ENCODE measurements around the gene TMTC1. TPM values are rescaled to one million over a fixed set of nuclear protein-coding genes. Genes with fewer than 3 reads are reported as not detected.

The TMTC1 gene
- total and polyA plus RNA-seq, 2 of the 8 experiments (the other 6 are each of a cell fraction or from before 2014, with no cell fraction given) = 15.4 to 20.8 TPM

DNA sequence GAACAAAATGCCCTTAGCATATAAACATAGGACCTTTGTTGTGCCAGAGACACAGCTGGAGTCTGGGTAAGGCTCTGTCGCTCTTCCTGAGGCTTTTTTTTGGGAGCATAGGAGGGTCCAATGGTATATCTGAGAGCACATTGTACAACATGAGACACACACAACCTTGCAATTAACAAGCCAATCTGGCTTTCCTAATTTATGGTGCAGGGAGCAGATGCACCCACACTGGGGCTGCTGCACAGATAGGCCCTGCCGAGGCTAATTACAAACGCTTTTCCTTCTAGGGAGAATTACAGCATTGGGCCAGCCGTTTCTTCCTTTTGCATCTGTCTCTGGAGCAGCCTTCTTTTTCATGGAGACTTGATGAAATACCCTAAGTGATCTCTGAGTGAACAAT lies 211.3 kb downstream of the TMTC1 start:
- no peak overlapping the region for H3K23ac ChIP-seq (ENCODE audit: insufficient read length)
- H2AK5ac ChIP-seq (ENCODE audit: low read depth, low read length) = no peak overlapping the region
- H3K14ac ChIP-seq (ENCODE audit: insufficient read length) = no peak overlapping the region
- no peak overlapping the region for H4K8ac ChIP-seq (ENCODE audit: extremely low read depth, insufficient read depth, low read length)
- no peak overlapping the region for H3K56ac ChIP-seq (replicated peaks; ENCODE audit: insufficient read length, low read depth, low read length)
- H3K4me1 ChIP-seq (replicated peaks in 1 of 4; ENCODE audit: control insufficient read depth in 3 of 4, insufficient read depth in 4 of 4, low read length in 3 of 4) = no peaks in the 10 kb centered on the region
- H3K4me3 ChIP-seq (ENCODE audit: extremely low read depth in 1 of 4, insufficient read depth in 2 of 4, low read depth in 3 of 4, low read length in 4 of 4) = no peak overlapping the region
- H3K4ac ChIP-seq (replicated peaks; ENCODE audit: insufficient read length, low read depth, low read length) = no peak overlapping the region
- no peaks in the 10 kb centered on the region for H4K20me1 ChIP-seq (replicated peaks in 1 of 2; ENCODE audit: control insufficient read depth in 1 of 2, insufficient read depth in 2 of 2, low read length in 2 of 2)
- ChIA-PET POLR2A (ENCODE audit: partially characterized antibody) (no interaction called here), CTCF (ENCODE audit: partially characterized antibody) (interaction anchor here (1.0 kb wide), 1 partner anchor 9 kb away, joined by 3 read pairs; no protein-coding TSS in a partner anchor)
- 94% methylated on average over 4 of the region's 4 CpGs; no CpG with 5 or more reads in 1 of the 2 experiments for WGBS, 2 experiments (ENCODE audit: extremely low coverage in 1 of 2, insufficient coverage in 1 of 2, insufficient read length in 1 of 2, insufficient replicate concordance in 2 of 2, low coverage in 1 of 2, low lambda C conversion rate in 2 of 2, missing lambda C conversion rate in 1 of 2)
- H3K9ac ChIP-seq (replicated peaks in 1 of 4; ENCODE audit: extremely low read depth in 1 of 4, low read depth in 3 of 4, low read length in 3 of 4) = no peak overlapping the region
- H2AFZ ChIP-seq (ENCODE audit: low read length) = no peak overlapping the region
- TF ChIP-seq BACH1 (IDR thresholded peaks at IDR 0.05; ENCODE audit: low read length) (no peak), SRF (IDR thresholded peaks at IDR 0.05; ENCODE audit: low read depth, low read length) (no peak)
- TF ChIP-seq, protein P1, sequence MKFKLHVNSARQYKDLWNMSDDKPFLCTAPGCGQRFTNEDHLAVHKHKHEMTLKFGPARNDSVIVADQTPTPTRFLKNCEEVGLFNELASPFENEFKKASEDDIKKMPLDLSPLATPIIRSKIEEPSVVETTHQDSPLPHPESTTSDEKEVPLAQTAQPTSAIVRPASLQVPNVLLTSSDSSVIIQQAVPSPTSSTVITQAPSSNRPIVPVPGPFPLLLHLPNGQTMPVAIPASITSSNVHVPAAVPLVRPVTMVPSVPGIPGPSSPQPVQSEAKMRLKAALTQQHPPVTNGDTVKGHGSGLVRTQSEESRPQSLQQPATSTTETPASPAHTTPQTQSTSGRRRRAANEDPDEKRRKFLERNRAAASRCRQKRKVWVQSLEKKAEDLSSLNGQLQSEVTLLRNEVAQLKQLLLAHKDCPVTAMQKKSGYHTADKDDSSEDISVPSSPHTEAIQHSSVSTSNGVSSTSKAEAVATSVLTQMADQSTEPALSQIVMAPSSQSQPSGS (IDR thresholded peaks at IDR 0.05; ENCODE audit: low read length) = no peak
- H2BK20ac ChIP-seq (ENCODE audit: low read length) = no peak overlapping the region
- H3K18ac ChIP-seq (ENCODE audit: extremely low read depth, low read length) = no peak overlapping the region
- no peak overlapping the region for H2BK120ac ChIP-seq (replicated peaks; ENCODE audit: low read depth, low read length)
- no peak overlapping the region for H3K4me2 ChIP-seq (ENCODE audit: insufficient read depth in 1 of 2, low read depth in 2 of 2, low read length in 2 of 2)
- H4K91ac ChIP-seq (replicated peaks; ENCODE audit: insufficient read length, low read length) = no peak overlapping the region
- 0 out of 8 replicates have a peak, but pooled peaks cover 0 to 2% (median 0%) of the 10 kb centered on the region in 4 experiments for H3K36me3 ChIP-seq (ENCODE audit: control insufficient read depth in 2 of 4, insufficient read depth in 4 of 4, low read length in 3 of 4)
- H2BK15ac ChIP-seq (ENCODE audit: low read length) = no peak overlapping the region
- H3K79me2 ChIP-seq (ENCODE audit: control insufficient read depth in 1 of 2, insufficient read depth in 2 of 2, low read length in 2 of 2) = no peaks in the 10 kb centered on the region
- H4K5ac ChIP-seq (ENCODE audit: insufficient read length, low read depth, low read length) = no peak overlapping the region
- no peaks in the 10 kb centered on the region for H3K27me3 ChIP-seq (replicated peaks in 1 of 4; ENCODE audit: control insufficient read depth in 3 of 4, extremely low read depth in 1 of 4, insufficient read depth in 3 of 4, low read length in 3 of 4)
- no peaks in the 10 kb centered on the region for H3K23me2 ChIP-seq (ENCODE audit: low read depth, low read length)
- no peak overlapping the region for H3K27ac ChIP-seq (ENCODE audit: low read depth, low read length)
- H3K9me3 ChIP-seq (ENCODE audit: insufficient read depth in 2 of 2, low read depth in 1 of 2, low read length in 1 of 2) = no peaks in the 10 kb centered on the region
- DNase-seq (ENCODE audit: low read depth in 1 of 2, low spot score in 2 of 2) = no peak
- H2BK12ac ChIP-seq (ENCODE audit: low read depth, low read length) = no peak overlapping the region
- no peaks in the 10 kb centered on the region for H3K79me1 ChIP-seq (ENCODE audit: low read depth, low read length)
- FAIRE-seq = no peak
- no peak overlapping the region for H2BK5ac ChIP-seq (ENCODE audit: low read depth, low read length)
